Keratinocyte (primary cell): ENCODE measurements around the gene COL9A2.

Source experiments
- CTCF ChIP-seq, 3 experiments: IDR thresholded peaks in 1 of 3; conservative IDR thresholded peaks in 1 of 3; optimal IDR thresholded peaks in 1 of 3; 2 replicates in 2 of 3; 3 replicates in 1 of 3; pipeline versions ENCODE3 to v1.5.1; 2011; ENCODE audit warnings: low read length in 3 of 3, mild to moderate bottlenecking in 3 of 3, moderate library complexity in 2 of 3, control low read depth in 1 of 3, inconsistent platforms in 1 of 3; ENCODE audit not compliant: insufficient read depth in 2 of 3; ENCODE audit errors: extremely low read depth in 1 of 3
- EZH2 ChIP-seq: IDR thresholded peaks from one replicate; pipeline ENCODE4 v1.6.1; 2012; ENCODE audit warnings: inconsistent platforms, mild to moderate bottlenecking, low read length, moderate library complexity

GRCh38 chr1:40314721-40315238, 2.3 kb downstream of the COL9A2 start:
- no peak for TF ChIP-seq CTCF (optimal IDR thresholded peaks at IDR 0.05 in 1 of 3, IDR thresholded peaks at IDR 0.05 in 1 of 3, conservative IDR thresholded peaks at IDR 0.05 in 1 of 3; ENCODE audit: extremely low read depth in 1 of 3, insufficient read depth in 2 of 3, low read length in 3 of 3)
- no peak for TF ChIP-seq EZH2
